Body of pancreas (tissue), 4 donors: ENCODE data around the gene SMO.
"Not testable (repeated sequence)": the region's sequence is repeated elsewhere in the genome, so short reads cannot be mapped to it uniquely, and the experiment has no call there.

Experiments
- POLR2A ChIP-seq, 3 donors: fragments of 450-650 bp; IDR thresholded peaks; one replicate each; pipeline ENCODE4 v1.6.1; 2016; ENCODE audit warnings: antibody characterized with exemption in 3 of 3, mild to moderate bottlenecking in 2 of 3
- TF ChIP-seq, protein P1 (sequence below), 7 experiments: fragments of 450-650 bp in 4 of 7; fragments of 200-600 bp in 3 of 7; sonication (generic) in 3 of 7; IDR thresholded peaks; one replicate each; pipeline ENCODE4 v1.5.1; 2016 to 2019; ENCODE audit warnings: antibody characterized with exemption in 7 of 7

DNA sequence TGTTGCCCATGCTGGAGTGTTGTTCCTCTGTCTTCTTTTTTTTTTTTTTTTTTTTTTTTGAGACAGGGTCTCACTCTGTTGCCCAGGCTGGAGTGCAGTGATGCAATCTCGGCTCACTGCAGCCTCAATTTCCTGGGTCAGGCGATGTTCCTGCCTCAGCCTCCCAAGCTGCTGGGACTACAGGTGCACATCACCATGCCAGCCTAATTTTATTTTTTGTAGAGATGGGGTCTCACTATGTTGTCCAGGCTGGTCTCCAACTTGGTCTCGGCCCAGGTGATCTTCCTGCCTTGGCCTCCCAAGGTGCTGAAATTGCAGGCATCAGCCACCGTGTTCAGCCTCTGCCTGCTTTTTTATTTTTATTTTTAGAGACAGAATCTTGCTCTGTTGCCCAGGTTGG lies 30.7 kb downstream of the SMO start:
- TF ChIP-seq, protein P1, sequence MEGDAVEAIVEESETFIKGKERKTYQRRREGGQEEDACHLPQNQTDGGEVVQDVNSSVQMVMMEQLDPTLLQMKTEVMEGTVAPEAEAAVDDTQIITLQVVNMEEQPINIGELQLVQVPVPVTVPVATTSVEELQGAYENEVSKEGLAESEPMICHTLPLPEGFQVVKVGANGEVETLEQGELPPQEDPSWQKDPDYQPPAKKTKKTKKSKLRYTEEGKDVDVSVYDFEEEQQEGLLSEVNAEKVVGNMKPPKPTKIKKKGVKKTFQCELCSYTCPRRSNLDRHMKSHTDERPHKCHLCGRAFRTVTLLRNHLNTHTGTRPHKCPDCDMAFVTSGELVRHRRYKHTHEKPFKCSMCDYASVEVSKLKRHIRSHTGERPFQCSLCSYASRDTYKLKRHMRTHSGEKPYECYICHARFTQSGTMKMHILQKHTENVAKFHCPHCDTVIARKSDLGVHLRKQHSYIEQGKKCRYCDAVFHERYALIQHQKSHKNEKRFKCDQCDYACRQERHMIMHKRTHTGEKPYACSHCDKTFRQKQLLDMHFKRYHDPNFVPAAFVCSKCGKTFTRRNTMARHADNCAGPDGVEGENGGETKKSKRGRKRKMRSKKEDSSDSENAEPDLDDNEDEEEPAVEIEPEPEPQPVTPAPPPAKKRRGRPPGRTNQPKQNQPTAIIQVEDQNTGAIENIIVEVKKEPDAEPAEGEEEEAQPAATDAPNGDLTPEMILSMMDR (IDR thresholded peaks at IDR 0.05): not testable (repeated sequence)
- not testable (repeated sequence) for TF ChIP-seq POLR2A (IDR thresholded peaks at IDR 0.05)
